ENCODE measurements around the gene POSTN. TPM values are rescaled to one million over a fixed set of nuclear protein-coding genes. Genes with fewer than 3 reads are reported as not detected.
"Not testable (repeated sequence)": the region's sequence is repeated elsewhere in the genome, so short reads cannot be mapped to it uniquely, and the experiment has no call there.

The POSTN gene
- total and polyA plus RNA-seq, 2 of the 8 experiments (the other 6 are each of a cell fraction or from before 2014, with no cell fraction given), result 0.30 to 0.74 TPM

DNA sequence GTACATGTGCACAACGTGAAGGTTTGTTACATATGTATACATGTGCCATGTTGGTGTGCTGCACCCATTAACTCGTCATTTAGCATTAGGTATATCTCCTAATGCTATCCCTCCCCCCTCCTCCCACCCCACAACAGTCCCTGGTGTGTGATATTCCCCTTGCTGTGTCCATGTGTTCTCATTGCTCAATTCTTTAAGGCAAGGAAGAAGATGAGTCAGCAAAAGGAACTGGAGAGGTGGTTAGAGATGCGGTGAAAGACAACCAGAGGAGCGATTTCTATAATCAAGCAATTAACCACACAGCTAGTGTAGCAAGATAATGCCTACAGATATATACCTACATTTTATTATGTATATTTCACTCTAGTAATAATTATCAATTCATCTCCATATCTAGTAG is 9.2 kb downstream of the POSTN start:
- H2BK15ac ChIP-seq (ENCODE audit: low read length); H2BK12ac ChIP-seq (ENCODE audit: low read depth, low read length); H3K9ac ChIP-seq (replicated peaks in 1 of 4; ENCODE audit: extremely low read depth in 1 of 4, low read depth in 3 of 4, low read length in 3 of 4); H2BK20ac ChIP-seq (ENCODE audit: low read length); FAIRE-seq; DNase-seq (ENCODE audit: low read depth in 1 of 2, low spot score in 2 of 2); H4K8ac ChIP-seq (ENCODE audit: extremely low read depth, insufficient read depth, low read length); H4K20me1 ChIP-seq (replicated peaks in 1 of 2; ENCODE audit: control insufficient read depth in 1 of 2, insufficient read depth in 2 of 2, low read length in 2 of 2); H2BK5ac ChIP-seq (ENCODE audit: low read depth, low read length); H4K91ac ChIP-seq (replicated peaks; ENCODE audit: insufficient read length, low read length); H3K27me3 ChIP-seq (replicated peaks in 1 of 4; ENCODE audit: control insufficient read depth in 3 of 4, extremely low read depth in 1 of 4, insufficient read depth in 3 of 4, low read length in 3 of 4); H3K36me3 ChIP-seq (ENCODE audit: control insufficient read depth in 2 of 4, insufficient read depth in 4 of 4, low read length in 3 of 4); H3K23ac ChIP-seq (ENCODE audit: insufficient read length); H3K79me1 ChIP-seq (ENCODE audit: low read depth, low read length); CTCF ChIA-PET (ENCODE audit: partially characterized antibody); H3K4ac ChIP-seq (replicated peaks; ENCODE audit: insufficient read length, low read depth, low read length); H3K4me2 ChIP-seq (ENCODE audit: insufficient read depth in 1 of 2, low read depth in 2 of 2, low read length in 2 of 2); H4K5ac ChIP-seq (ENCODE audit: insufficient read length, low read depth, low read length); H2AFZ ChIP-seq (ENCODE audit: low read length); H3K4me3 ChIP-seq (ENCODE audit: extremely low read depth in 1 of 4, insufficient read depth in 2 of 4, low read depth in 3 of 4, low read length in 4 of 4); H3K9me3 ChIP-seq (ENCODE audit: insufficient read depth in 2 of 2, low read depth in 1 of 2, low read length in 1 of 2); H3K79me2 ChIP-seq (ENCODE audit: control insufficient read depth in 1 of 2, insufficient read depth in 2 of 2, low read length in 2 of 2); H2AK5ac ChIP-seq (ENCODE audit: low read depth, low read length); H3K4me1 ChIP-seq (replicated peaks in 1 of 4; ENCODE audit: control insufficient read depth in 3 of 4, insufficient read depth in 4 of 4, low read length in 3 of 4); POLR2A ChIA-PET (ENCODE audit: partially characterized antibody); H3K14ac ChIP-seq (ENCODE audit: insufficient read length); H3K18ac ChIP-seq (ENCODE audit: extremely low read depth, low read length); H3K23me2 ChIP-seq (ENCODE audit: low read depth, low read length); H2BK120ac ChIP-seq (replicated peaks; ENCODE audit: low read depth, low read length); H3K27ac ChIP-seq (ENCODE audit: low read depth, low read length); H3K56ac ChIP-seq (replicated peaks; ENCODE audit: insufficient read length, low read depth, low read length): not testable (repeated sequence)
- WGBS, 2 experiments (ENCODE audit: extremely low coverage in 1 of 2, insufficient coverage in 1 of 2, insufficient read length in 1 of 2, insufficient replicate concordance in 2 of 2, low coverage in 1 of 2, low lambda C conversion rate in 2 of 2, missing lambda C conversion rate in 1 of 2), result 90% methylated on average over 4 of the region's 4 CpGs; no CpG with 5 or more reads in 1 of the 2 experiments
- TF ChIP-seq MAFK (IDR thresholded peaks at IDR 0.05; ENCODE audit: low read depth, low read length), result 0 out of 2 replicates have a peak, but pooled peaks have one; percentile 34

Measured in H1 (cell line).